Endodermal cell (in vitro differentiated cells): ENCODE measurements around the gene SERPINI2. TPM values are rescaled to one million over a fixed set of nuclear protein-coding genes. Genes with fewer than 3 reads are reported as not detected.
A peak's percentile ranks its signal among the peaks of the same experiment; 100 is the strongest.
"Not testable (repeated sequence)": the region's sequence is repeated elsewhere in the genome, so short reads cannot be mapped to it uniquely, and the experiment has no call there.

Source experiments
- DNase-seq: peaks from one replicate; pipeline ENCODE4 v3.0.0-alpha.2; 2017
- H3K27ac ChIP-seq: 2 replicates; pipeline ENCODE4 v1.5.1; 2013; ENCODE audit warnings: mild to moderate bottlenecking, low read depth, low read length, moderate library complexity
- H3K27me3 ChIP-seq: 2 replicates; pipeline ENCODE4 v1.6.1; 2013; ENCODE audit warnings: mild to moderate bottlenecking, low read length, moderate library complexity; ENCODE audit not compliant: insufficient read depth, control insufficient read depth, poor library complexity, severe bottlenecking
- H3K36me3 ChIP-seq: 2 replicates; pipeline ENCODE4 v1.7.0; 2013; ENCODE audit warnings: mild to moderate bottlenecking, low read length, moderate library complexity; ENCODE audit not compliant: control insufficient read depth, insufficient read depth
- H3K4me1 ChIP-seq: one replicate; pipeline ENCODE4 v1.7.0; 2013; ENCODE audit warnings: low read length; ENCODE audit not compliant: control insufficient read depth, insufficient read depth
- H3K4me3 ChIP-seq: 2 replicates; pipeline ENCODE4 v1.5.1; 2013; ENCODE audit warnings: mild to moderate bottlenecking, low read length, moderate library complexity
- H3K9ac ChIP-seq: 2 replicates; pipeline ENCODE4 v1.6.1; 2013; ENCODE audit warnings: mild to moderate bottlenecking, low read length, moderate library complexity; ENCODE audit not compliant: poor library complexity, severe bottlenecking; ENCODE audit errors: extremely low read depth
- H3K9me3 ChIP-seq: 2 replicates; pipeline ENCODE4 v1.6.1; 2013; ENCODE audit warnings: mild to moderate bottlenecking, low read length, moderate library complexity; ENCODE audit not compliant: control insufficient read depth
- H3K27ac Mint-ChIP-seq: 2 replicates; pipeline ENCODE4 v1.8.0; 2020; ENCODE audit warnings: mixed read lengths
- H3K27me3 Mint-ChIP-seq: 2 replicates; pipeline ENCODE4 v1.8.0; 2021; ENCODE audit warnings: mild to moderate bottlenecking, mixed read lengths; ENCODE audit not compliant: insufficient read depth
- H3K36me3 Mint-ChIP-seq: 2 replicates; pipeline ENCODE4 v1.8.0; 2020; ENCODE audit warnings: low read depth, mixed read lengths
- H3K4me1 Mint-ChIP-seq: 2 replicates; pipeline ENCODE4 v1.8.0; 2020; ENCODE audit warnings: mixed read lengths
- H3K4me3 Mint-ChIP-seq: 2 replicates; pipeline ENCODE4 v1.8.0; 2020; ENCODE audit warnings: mild to moderate bottlenecking, moderate library complexity, mixed read lengths
- H3K9me3 Mint-ChIP-seq: 2 replicates; pipeline ENCODE4 v1.8.0; 2020; ENCODE audit warnings: mild to moderate bottlenecking, mixed read lengths
- WGBS, 2 experiments: methylation state at CpG; one replicate each; pipeline versions ENCODE4 v1.1.5 to v1.1.7; 2013; ENCODE audit warnings: missing lambda C conversion rate in 2 of 2, mixed read lengths in 1 of 2; ENCODE audit not compliant: insufficient coverage in 1 of 2, insufficient read length in 1 of 2; 5-methylcytosine and 5-hydroxymethylcytosine counted together
- total RNA-seq, 2 donors: library from RNA; stranded (reverse); fragmentation: NEBNext Ultra II Directional in 1 of 2; extraction: Animal tissue kit (Norgen Biotek cat#: 25700) in 1 of 2; gene quantifications; 2 replicates in 1 of 2; 3 replicates in 1 of 2; pipeline ENCODE4 v1.2.1, GENCODE V29; 2021
- TF ChIP-seq, protein P1 (sequence below): fragments of 200-600 bp; sonication (generic); conservative IDR thresholded peaks from 2 replicates; pipeline ENCODE4 v1.5.0; 2021; ENCODE audit warnings: antibody characterized with exemption, mild to moderate bottlenecking

Gene SERPINI2
- total RNA-seq, 2 donors from 2014 or later, result not detected

DNA sequence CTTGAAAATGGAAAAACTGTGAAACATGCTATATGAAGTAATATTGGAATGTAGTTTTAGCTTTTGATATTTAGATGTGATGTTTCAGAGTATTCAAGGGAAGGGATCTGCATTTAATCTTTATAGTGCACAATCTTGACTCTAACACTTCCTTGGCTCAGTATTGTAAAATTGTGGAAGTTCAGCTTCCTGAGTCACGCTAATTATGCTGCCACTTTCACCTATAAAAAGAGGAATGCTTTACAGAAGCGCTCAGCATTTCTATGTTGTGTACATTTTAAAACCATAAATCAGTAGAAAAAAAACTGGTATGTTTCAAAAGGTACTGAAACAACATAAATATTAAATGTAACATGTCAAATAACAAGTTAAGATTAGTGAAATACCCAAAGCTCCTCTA lies 32.6 kb downstream of the SERPINI2 start:
- no peak overlapping the region for H3K27ac Mint-ChIP-seq
- H3K4me1 Mint-ChIP-seq, result no peaks in the 10 kb centered on the region
- no peak overlapping the region for H3K27ac ChIP-seq
- H3K27me3 Mint-ChIP-seq, result no peaks in the 10 kb centered on the region
- peaks cover 20% of the 10 kb centered on the region for H3K9me3 Mint-ChIP-seq
- no peak overlapping the region for H3K9ac ChIP-seq
- no peak overlapping the region for H3K4me3 Mint-ChIP-seq
- H3K36me3 Mint-ChIP-seq, result peaks cover 7% of the 10 kb centered on the region
- TF ChIP-seq, protein P1, sequence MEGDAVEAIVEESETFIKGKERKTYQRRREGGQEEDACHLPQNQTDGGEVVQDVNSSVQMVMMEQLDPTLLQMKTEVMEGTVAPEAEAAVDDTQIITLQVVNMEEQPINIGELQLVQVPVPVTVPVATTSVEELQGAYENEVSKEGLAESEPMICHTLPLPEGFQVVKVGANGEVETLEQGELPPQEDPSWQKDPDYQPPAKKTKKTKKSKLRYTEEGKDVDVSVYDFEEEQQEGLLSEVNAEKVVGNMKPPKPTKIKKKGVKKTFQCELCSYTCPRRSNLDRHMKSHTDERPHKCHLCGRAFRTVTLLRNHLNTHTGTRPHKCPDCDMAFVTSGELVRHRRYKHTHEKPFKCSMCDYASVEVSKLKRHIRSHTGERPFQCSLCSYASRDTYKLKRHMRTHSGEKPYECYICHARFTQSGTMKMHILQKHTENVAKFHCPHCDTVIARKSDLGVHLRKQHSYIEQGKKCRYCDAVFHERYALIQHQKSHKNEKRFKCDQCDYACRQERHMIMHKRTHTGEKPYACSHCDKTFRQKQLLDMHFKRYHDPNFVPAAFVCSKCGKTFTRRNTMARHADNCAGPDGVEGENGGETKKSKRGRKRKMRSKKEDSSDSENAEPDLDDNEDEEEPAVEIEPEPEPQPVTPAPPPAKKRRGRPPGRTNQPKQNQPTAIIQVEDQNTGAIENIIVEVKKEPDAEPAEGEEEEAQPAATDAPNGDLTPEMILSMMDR, result no peak
- peaks cover 8% of the 10 kb centered on the region for H3K4me1 ChIP-seq
- no peaks in the 10 kb centered on the region for H3K36me3 ChIP-seq
- 100% methylated on average over 1 of the region's 2 CpGs; no CpG with 5 or more reads in 1 of the 2 experiments for WGBS, 2 experiments
- no peak overlapping the region for H3K4me3 ChIP-seq
- DNase-seq, result no peak
- H3K9me3 ChIP-seq, result peaks cover 23% of the 10 kb centered on the region
- no peaks in the 10 kb centered on the region for H3K27me3 ChIP-seq

DNA sequence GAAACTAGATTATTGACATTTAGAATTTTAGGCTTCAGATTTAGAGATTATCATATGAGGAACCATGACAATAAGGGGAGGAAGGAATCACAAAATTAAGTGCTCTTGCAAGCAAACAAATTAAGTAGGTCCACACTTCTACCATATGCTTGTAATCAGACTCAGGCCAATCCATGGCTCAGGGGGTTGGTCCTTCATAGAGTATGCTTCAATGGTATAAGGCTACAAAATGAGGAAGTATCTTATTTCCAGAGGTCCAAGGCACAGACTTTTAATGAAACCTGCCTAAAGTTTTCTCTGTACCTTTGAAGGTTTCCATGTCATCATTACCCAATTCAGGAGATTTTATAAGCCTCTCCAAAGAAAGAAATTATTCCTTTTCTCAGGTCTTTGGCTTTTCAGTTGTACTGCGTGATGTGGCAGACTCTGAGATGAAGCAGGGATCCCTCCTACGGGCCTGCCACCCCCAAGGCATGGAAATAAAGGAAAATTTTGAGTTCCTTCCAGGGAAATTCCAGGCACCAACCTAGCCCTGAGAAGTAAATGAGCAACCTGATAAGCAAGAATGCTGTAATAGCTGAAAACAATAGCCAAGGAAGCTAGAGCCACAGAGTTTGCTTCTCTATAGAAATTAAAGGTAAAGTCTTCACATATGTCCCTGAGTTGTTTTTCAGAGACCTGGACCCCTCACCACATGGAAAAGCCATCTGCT lies 36.3 kb downstream of the SERPINI2 start:
- peaks cover 20% of the 10 kb centered on the region for H3K9me3 Mint-ChIP-seq
- no peak overlapping the region for H3K9ac ChIP-seq
- no peak for DNase-seq

DNA sequence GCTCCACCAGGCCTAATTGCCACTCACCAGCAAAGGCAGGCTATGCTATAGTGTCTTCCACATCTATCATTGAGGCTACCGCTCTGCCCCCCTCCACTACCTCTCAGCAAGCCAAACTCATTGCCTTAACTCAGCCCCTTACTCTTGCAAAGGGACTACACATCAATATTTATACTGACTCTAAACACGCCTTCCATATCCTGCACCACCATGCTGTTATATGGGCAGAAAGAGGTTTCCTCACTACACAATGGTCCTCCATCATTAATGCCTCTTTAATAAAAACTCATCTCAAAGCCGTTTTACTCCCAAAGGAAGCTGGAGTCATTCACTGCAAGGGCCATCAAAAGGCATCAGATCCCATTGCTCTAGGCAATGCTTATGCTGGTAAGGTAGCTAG lies 46.9 kb downstream of the SERPINI2 start:
- Mint-ChIP-seq H3K4me1 (peaks cover 17% of the 10 kb centered on the region), H3K9me3 (peaks cover 15% of the 10 kb centered on the region)
- H3K9ac ChIP-seq, H3K4me3 Mint-ChIP-seq, H3K27me3 ChIP-seq, H3K36me3 Mint-ChIP-seq, H3K4me3 ChIP-seq, H3K27ac Mint-ChIP-seq, H3K27ac ChIP-seq, H3K27me3 Mint-ChIP-seq, DNase-seq, H3K36me3 ChIP-seq, H3K4me1 ChIP-seq: not testable (repeated sequence)
- WGBS, 2 experiments, result 82 to 92% methylated on average over 1 to 3 of the region's 3 CpGs
- H3K9me3 ChIP-seq, result peaks cover 35% of the 10 kb centered on the region

More for the DNA sequence above, 36.3 kb downstream of the SERPINI2 start:
- WGBS, 2 experiments, result 88 to 90% methylated on average over 2 of the region's 2 CpGs
- H3K27me3 ChIP-seq, result no peaks in the 10 kb centered on the region
- peak overlapping the region; percentile 57 for H3K4me3 ChIP-seq
- H3K27ac ChIP-seq, result no peak overlapping the region
- peaks cover 8% of the 10 kb centered on the region for H3K4me1 ChIP-seq
- peaks cover 23% of the 10 kb centered on the region for H3K9me3 ChIP-seq
- Mint-ChIP-seq H3K27me3 (no peaks in the 10 kb centered on the region), H3K4me3 (no peak overlapping the region), H3K27ac (peak overlapping the region; percentile 36), H3K36me3 (peaks cover 7% of the 10 kb centered on the region), H3K4me1 (no peaks in the 10 kb centered on the region)
- no peaks in the 10 kb centered on the region for H3K36me3 ChIP-seq
- TF ChIP-seq, protein P1, result no peak

DNA sequence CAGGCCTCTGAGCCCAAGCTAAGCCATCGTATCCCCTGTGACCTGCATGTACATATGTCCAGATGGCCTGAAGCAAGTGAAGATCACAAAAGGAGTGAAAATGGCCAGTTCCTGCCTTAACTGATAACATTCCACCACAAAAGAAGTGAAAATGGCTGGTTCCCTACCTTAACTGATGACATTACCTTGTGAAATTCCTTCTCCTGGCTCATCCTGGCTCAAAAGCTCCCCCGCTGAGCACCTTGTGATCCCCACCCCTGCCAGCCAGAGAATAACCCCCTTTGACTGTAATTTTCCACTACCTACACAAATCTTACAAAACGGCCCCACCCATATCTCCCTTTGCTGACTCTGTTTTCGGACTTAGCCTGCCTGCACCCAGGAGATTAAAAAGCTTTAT lies 51.4 kb downstream of the SERPINI2 start:
- H3K27me3 Mint-ChIP-seq, H3K27me3 ChIP-seq, H3K36me3 Mint-ChIP-seq, H3K4me3 ChIP-seq, H3K36me3 ChIP-seq, H3K9ac ChIP-seq, H3K4me1 ChIP-seq, H3K9me3 ChIP-seq, H3K27ac ChIP-seq: not testable (repeated sequence)
- Mint-ChIP-seq H3K27ac (peak overlapping the region; percentile 68), H3K4me1 (peaks cover 21% of the 10 kb centered on the region), H3K9me3 (peaks cover 27% of the 10 kb centered on the region), H3K4me3 (peak overlapping the region; percentile 4)
- 66 to 80% methylated on average over 3 to 4 of the region's 4 CpGs for WGBS, 2 experiments
- peak; percentile 69 for DNase-seq
